RWPE2 (cell line): ENCODE results near the gene BAIAP2L2.

Experiments
- ATAC-seq: fragments of 200-7000 bp; cut with Tn5 transposase; 3 replicates; pipeline ENCODE4 v1.9.1; 2021; ENCODE audit warnings: low read depth
- DNase-seq: peaks from one replicate; pipeline ENCODE4 v3.0.0-alpha.2; 2020; ENCODE audit warnings: low spot score
- H3K27ac ChIP-seq: fragments of 450-650 bp; 2 replicates; pipeline ENCODE4 v1.5.1; 2017; ENCODE audit warnings: mild to moderate bottlenecking; ENCODE audit not compliant: poor library complexity, severe bottlenecking
- H3K27me3 ChIP-seq: fragments of 250-450 bp; sonication (Bioruptor Pico); 2 replicates; pipeline ENCODE4 v1.5.1; 2021; ENCODE audit warnings: mild to moderate bottlenecking, moderate library complexity; ENCODE audit not compliant: insufficient read depth, poor library complexity, severe bottlenecking
- H3K36me3 ChIP-seq: fragments of 250-450 bp; sonication (Bioruptor Pico); 2 replicates; pipeline ENCODE4 v1.5.1; 2020; ENCODE audit warnings: low read depth, mild to moderate bottlenecking, moderate library complexity
- H3K4me1 ChIP-seq: fragments of 250-450 bp; sonication (Bioruptor Pico); 2 replicates; pipeline ENCODE4 v1.5.1; 2021; ENCODE audit warnings: mild to moderate bottlenecking, moderate library complexity; ENCODE audit not compliant: insufficient read depth, poor library complexity, severe bottlenecking
- H3K4me3 ChIP-seq: fragments of 250-450 bp; sonication (Bioruptor Pico); 2 replicates; pipeline ENCODE4 v1.5.1; 2021; ENCODE audit warnings: mild to moderate bottlenecking, moderate library complexity; ENCODE audit not compliant: severe bottlenecking
- H3K9me3 ChIP-seq: fragments of 250-450 bp; sonication (Bioruptor Pico); 2 replicates; pipeline ENCODE4 v1.5.1; 2021; ENCODE audit warnings: mild to moderate bottlenecking, moderate library complexity; ENCODE audit not compliant: severe bottlenecking
- CTCF ChIP-seq: fragments of 450-650 bp; IDR thresholded peaks from one replicate; pipeline ENCODE4 v1.5.1; 2017; ENCODE audit warnings: mild to moderate bottlenecking, moderate library complexity; ENCODE audit not compliant: poor library complexity, severe bottlenecking

BAIAP2L2 gene

GRCh38 chr22:38036392-38037062 lies 74.0 kb downstream of the BAIAP2L2 start:
- no peak overlapping the region for H3K4me3 ChIP-seq
- H3K9me3 ChIP-seq, result no peaks in the 10 kb centered on the region
- H3K36me3 ChIP-seq, result no peaks in the 10 kb centered on the region
- H3K4me1 ChIP-seq, result peaks cover 4% of the 10 kb centered on the region
- ATAC-seq (no peak), DNase-seq (no peak)
- no peak for TF ChIP-seq CTCF
- H3K27me3 ChIP-seq, result no peaks in the 10 kb centered on the region
- H3K27ac ChIP-seq, result no peak overlapping the region

- peak; percentile 34 for DNase-seq
- peaks cover 4% of the 10 kb centered on the region for H3K4me1 ChIP-seq
- no peak overlapping the region for H3K4me3 ChIP-seq
Measured at GRCh38 chr22:38035530-38035885, 75.0 kb downstream of the BAIAP2L2 start.

More at GRCh38 chr22:38035530-38035885, 75.0 kb downstream of the BAIAP2L2 start:
- Histone ChIP-seq H3K36me3 (no peaks in the 10 kb centered on the region), H3K9me3 (no peaks in the 10 kb centered on the region), H3K27me3 (no peaks in the 10 kb centered on the region), H3K27ac (no peak overlapping the region)
- ATAC-seq, result no peak
- no peak for TF ChIP-seq CTCF
